Cerebellar cortex (tissue), 1 donor: ENCODE results near the gene OR7C1.
"Not testable (repeated sequence)": the region's sequence is repeated elsewhere in the genome, so short reads cannot be mapped to it uniquely, and the experiment has no call there.

Source experiments
- DNase-seq: peaks from one replicate; pipeline ENCODE4 v3.0.0-alpha.2; 2015; ENCODE audit warnings: low spot score

The OR7C1 gene

GRCh38 chr19:14784730-14785101 lies 50.3 kb downstream of the OR7C1 start:
- not testable (repeated sequence) for DNase-seq

- DNase-seq, result not testable (repeated sequence)
These were observed 51.5 kb downstream of the OR7C1 start for GRCh38 chr19:14783410-14783998.

DNA sequence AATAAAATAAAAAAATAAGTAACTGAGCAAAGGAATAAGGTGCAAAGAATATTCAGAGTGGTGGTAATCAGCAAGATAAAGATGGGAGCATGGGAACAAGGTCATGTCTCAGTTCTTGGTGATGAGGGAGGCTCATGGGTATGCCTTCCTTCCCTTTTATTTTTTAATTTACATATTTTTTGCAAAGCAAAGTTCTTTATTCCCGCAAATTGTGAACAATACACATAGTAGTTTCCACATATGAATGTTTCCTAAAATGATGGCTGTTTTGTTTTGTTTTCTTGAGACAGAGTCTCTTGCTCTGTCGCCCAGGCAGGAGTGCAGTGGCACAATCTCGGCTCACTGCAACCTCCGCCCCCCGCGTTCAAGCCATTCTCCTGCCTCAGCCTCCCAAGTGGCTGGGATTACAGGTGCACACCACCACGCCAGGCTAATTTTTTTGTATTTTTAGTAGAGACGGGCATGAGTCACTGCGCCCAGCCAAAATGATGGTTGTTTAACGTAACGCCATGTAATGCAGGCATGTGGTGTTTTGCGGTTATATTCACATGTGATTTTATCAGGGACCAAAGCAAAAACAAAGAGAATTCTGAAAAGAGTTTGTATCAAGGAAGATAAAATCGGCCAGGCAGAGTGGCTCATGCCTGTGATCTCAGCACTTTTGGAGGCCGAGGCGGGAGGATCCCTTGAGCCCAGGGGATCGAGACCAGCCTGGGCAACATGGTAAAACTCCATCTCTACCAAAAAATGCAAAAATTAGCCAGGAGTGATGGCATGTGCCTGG lies 52.2 kb downstream of the OR7C1 start:
- no peak for DNase-seq

DNA sequence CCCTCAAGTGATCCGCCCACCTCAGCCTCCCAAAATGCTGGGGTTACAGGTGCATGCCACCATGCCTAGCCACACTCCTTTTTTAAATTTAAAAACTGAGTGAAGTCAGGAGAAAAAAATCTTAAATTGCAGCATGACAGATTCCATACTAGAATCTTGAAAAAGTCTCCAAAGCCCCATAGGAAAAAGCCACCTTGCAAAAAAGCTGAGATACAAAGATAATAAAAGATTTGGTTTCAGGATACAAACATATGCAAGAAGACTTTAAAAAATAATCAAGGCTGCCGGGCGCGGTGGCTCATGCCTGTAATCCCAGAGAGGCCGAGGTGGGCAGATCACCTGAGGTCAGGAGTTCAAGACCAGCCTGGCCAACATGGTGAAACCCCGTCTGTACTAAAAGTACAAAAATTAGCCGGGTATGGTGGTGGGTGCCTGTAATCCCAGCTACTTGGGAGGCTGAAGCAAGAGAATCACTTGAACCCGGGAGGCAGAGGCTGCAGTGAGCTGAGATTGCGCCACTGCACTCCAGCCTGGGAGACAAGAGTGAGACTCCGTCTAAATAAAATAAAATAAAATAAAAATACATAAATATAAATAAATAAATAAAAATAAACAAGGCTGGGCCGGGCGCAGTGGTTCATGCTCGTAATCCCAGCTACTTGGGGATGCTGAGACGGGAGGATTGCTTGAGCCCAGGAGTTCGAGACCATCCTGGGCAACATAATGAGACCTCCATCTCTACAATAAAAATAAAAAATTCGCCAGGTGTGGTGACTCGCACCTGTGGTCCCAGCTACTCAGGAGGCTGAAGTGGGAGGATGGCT lies 53.1 kb downstream of the OR7C1 start:
- DNase-seq, result not testable (repeated sequence)

GRCh38 chr19:14780622-14781225 lies 54.3 kb downstream of the OR7C1 start:
- DNase-seq, result not testable (repeated sequence)

DNA sequence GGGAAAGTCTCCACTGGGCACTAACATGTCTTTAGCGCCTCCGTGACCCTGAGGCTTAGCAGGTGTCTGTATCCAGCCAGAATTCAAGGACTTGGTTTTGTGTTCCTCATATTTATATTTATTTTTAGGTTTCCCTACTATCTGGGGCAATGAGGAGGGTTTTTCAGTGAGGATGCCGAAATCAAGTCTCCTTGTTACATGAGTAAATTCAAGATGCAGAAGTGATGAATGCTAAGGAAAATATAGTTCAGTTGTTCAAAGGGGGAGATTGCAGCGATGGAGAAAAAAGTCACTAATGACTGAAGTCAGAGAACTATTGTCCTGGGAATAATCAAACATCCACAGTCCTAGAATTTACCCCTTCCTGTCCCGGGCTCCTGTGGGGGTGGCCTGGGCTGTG lies 55.8 kb downstream of the OR7C1 start:
- DNase-seq, result no peak

DNA sequence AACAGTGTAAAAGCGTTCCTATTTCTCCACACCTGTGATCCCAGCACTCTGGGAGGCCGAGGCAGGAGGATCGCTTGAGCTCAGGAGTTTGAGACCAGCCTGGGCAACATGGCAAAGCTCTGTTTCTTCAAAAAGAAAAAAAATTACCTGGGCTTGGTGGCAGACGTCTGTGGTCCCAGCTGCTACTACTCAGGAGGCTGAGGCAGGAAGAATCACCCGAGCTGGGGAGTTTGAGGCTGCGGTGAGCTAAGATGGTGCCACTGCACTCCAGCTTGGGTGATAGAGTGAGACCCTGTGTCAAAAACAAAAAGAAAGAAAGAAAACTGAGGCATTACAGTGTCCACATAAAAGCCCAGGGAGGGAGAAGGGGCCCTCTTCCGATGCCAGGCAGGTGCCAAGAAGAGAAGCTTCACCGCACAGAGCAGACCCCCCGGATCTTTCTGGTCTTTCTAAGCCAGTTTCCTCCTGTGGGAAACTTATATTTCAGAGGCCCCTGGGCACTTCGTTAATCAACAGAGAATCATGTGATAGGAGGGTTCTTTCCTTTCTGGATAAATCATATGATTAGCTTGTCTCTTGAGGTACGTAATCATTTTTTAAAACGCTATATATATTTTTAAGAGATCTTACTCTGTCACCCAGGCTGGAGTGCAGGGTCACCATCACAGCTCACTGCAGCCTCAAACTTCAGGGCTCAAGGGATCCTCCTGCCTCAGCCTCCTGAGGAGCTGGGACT lies 56.7 kb downstream of the OR7C1 start, which contains the start of gene ADGRE2:
ADGRE2 (minus strand) TSS at position 451 of the 736 bp plus-strand sequence. CDS start 1,804 bp downstream, outside the sequence.
- DNase-seq, result not testable (repeated sequence)

DNA sequence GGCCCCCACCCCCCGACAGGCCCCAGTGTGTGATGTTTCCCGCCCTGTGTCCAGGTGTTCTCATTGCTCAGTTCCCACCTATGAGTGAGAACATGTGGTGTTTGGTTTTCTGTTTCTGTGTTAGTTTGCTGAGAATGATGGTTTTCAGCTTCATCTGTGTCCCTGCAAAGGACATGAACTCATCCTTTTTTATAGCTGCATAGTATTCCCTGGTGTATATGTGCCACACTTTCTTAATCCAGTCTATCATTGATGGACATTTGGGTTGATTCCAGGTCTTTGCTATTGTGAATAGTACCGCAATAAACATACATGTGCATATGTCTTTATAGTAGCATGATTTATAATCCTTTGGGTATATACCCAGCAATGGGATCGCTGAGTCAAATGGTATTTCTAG lies 57.3 kb downstream of the OR7C1 start:
- DNase-seq, result not testable (repeated sequence)

- no peak for DNase-seq
These were observed 59.0 kb downstream of the OR7C1 start for GRCh38 chr19:14775869-14776586.

DNA sequence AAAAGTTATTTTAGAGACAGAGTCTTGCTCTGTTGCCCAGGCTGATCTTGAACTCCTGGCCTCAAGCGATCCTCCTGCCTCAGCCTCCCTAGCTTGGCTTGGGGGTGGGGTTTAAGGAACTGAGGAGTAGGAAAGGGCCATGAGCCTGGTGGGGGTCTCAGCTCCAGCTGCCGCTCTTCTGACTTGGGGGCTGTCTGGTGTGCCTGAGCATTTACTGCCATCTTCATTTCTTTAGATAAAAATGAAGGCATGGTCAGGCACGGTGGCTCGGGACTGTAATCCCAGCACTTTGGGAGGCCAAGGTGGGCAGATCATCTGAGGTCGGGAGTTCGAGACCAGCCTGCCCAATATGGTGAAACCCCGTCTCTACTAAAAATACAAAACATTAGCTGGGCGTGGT lies 59.7 kb downstream of the OR7C1 start:
- DNase-seq, result not testable (repeated sequence)

DNA sequence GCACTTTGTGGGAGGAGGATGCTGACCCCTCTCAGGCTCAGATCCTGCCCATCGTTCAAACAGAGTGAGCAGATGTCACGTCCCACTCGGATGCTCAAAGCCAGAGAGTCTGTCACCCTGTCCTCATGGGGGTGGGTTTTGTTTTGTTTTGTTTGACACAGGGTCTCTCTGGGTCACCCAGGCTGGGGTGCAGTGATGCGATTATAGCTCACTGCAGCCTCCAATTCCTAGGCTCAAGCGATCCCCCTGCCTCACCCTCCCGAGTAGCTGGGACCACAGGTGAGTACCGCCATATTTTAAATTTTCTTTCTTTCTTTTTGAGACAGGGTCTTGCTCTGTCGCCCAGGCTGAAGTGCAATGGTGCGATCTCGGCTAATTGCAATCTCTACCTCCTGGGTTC lies 60.6 kb downstream of the OR7C1 start:
- DNase-seq, result no peak

DNA sequence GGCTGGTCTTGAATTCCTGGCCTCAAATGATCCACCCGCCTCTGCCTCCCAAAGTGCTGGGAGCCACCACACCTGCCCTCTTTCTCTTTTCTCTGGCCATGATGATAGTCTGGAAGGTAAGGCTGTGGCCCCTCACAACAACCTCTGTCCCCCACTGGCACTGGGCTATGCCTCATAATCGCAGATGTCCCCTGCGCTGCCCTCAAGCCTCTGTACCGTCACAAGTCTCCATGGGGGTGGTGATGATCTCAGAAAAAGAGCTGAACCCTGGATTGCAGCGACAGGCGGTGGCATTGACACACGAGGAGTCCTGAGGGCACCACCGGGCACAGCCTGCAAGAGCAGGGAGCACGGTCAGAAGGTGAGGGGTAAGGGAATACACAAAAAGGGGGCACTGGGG lies 61.3 kb downstream of the OR7C1 start:
- DNase-seq, result not testable (repeated sequence)

- no peak for DNase-seq
These were observed 62.0 kb downstream of the OR7C1 start for GRCh38 chr19:14772995-14773394.

GRCh38 chr19:14772467-14772866 lies 62.5 kb downstream of the OR7C1 start:
- no peak for DNase-seq

GRCh38 chr19:14770944-14771839 lies 63.8 kb downstream of the OR7C1 start:
- DNase-seq, result no peak

DNA sequence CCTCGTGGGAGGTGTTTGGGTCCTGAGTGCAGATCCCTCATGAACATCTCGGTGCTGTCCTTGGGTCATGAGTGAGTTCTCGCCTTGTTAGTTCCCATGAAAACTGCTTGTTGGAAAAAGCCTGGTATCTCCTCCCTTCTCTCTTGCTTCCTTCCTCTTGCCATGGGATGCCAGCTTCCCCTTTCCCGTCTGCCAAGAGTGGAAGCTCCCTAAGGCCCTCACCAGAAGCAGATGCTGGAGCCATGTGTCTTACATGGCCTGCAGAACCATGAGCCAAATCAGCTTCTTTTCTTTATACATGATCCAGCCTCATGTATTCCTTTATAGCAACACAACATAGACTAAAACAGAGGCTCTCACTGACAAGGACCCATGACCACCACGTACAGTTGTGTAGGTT lies 64.8 kb downstream of the OR7C1 start:
- DNase-seq, result no peak

DNA sequence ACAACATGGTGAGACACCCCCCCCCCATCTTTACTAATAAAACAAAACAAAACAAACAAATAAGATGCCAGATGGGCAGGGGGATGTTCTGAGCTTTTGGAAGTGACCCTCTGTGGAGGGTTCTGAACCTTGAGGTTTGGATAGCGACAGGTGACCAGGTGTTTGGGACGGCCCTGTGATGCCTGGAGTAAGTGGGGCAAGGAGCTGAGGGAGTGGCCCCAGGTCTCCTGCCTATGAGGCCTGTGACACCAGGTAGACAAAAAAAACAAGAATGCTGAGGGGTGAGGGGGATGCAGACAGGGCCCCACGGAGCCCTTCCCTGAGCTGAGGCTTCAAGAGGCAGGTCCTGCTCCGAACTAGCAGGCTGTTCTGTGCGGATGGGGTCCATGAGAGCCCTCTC lies 65.8 kb downstream of the OR7C1 start:
- DNase-seq, result no peak

DNA sequence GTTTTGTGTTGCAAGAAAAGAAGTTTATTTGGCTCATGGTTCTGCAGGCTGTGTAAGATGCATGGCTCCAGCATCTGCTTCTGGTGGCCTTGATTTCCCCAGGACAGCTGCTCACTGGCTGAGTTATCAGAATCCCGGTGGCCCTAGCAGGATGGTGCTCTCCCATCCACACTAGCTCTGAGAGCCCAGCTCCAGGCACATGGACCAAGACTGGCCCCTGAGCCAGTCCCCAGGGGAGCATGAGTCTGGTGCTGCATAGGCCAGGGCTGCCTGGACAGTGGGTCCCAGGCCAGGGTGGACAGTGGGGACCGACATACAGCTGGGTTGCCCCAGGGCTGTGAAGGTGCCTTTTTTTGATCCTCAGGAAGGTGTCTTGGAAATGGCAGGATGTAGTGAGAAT lies 67.0 kb downstream of the OR7C1 start:
- DNase-seq, result no peak

DNA sequence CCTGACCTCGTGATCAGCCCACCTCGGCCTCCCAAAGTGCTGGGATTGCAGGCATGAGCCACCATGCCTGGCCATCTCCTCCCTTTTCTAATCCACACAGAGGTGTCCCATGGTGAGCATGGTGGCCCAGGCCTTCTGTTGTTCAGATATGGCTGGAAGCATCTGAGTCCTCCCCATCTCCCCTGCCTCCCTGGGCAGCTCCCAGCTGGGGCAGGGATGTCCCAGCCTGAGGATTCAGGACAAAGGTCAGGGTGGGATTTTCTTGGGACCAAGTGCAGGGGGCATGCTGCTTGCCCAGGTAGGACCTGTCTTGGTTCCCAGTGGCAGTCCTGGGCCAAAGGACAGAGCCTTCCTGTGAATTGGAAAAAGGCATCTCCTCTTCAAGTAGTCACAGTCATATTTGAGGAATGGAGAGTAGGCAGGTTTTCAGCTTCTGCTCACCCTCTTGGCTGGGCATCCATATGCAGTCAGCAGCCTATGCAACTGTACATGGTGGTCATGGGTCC lies 67.5 kb downstream of the OR7C1 start:
- DNase-seq, result no peak

DNA sequence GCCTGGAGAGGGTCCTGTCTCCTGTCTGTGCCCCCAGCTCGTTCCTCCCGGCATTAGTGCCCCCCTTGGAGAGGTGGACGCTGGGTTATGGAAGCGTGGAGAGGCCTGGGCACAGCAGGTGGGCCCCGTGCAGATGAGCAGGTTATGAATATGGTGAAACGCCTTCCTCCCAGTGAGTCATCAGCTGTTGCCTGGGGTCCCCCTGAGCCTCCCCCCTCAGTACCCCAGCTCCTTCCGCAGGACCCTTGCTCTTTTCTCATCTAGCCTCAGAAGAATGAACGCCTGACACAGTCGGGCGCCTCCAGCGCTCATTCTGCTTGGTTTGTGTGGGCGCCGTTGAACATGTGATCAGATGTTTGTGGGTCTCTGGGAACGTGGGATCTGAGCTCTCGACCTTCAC lies 69.1 kb downstream of the OR7C1 start:
- DNase-seq, result not testable (repeated sequence)
